ENCODE measurements around the gene CDH13. TPM values are rescaled to one million over a fixed set of nuclear protein-coding genes. Genes with fewer than 3 reads are reported as not detected.

Gene CDH13
- polyA plus RNA-seq, 2 of the 4 experiments (the other 2 are of a cell fraction) = not detected

- no peaks in the 10 kb centered on the region for H3K9me3 ChIP-seq
- no peak overlapping the region for H3K4me2 ChIP-seq
- FAIRE-seq = no peak
- H3K4me3 ChIP-seq = no peak overlapping the region
- TF ChIP-seq REST (IDR thresholded peaks at IDR 0.05) = no peak
- no peak for TF ChIP-seq BHLHE40 (IDR thresholded peaks at IDR 0.05; ENCODE audit: low read depth, low read length)
- TF ChIP-seq EHF (CRISPR knock-in tag; IDR thresholded peaks at IDR 0.05) = no peak
- no peak for DNase-seq (ENCODE audit: low read depth in 1 of 2, low spot score in 1 of 2)
- no peak for ATAC-seq
- H3K4me1 ChIP-seq = no peaks in the 10 kb centered on the region
- 1% methylated on average over 6 of the region's 6 CpGs for WGBS (ENCODE audit: missing lambda C conversion rate)
- CTCF ChIA-PET = no interaction called here
- POLR2A ChIA-PET = no interaction called here
- no peak overlapping the region for H3K27ac ChIP-seq
Observed at GRCh38 chr16:83722456-83723183, 1095.9 kb downstream of the CDH13 start.

GRCh38 chr16:83723244-83723643 lies 1096.5 kb downstream of the CDH13 start:
- Histone ChIP-seq H3K27ac (no peak overlapping the region), H3K4me3 (no peak overlapping the region), H3K4me1 (no peaks in the 10 kb centered on the region), H3K4me2 (no peak overlapping the region), H3K9me3 (no peaks in the 10 kb centered on the region)
- ATAC-seq (no peak), FAIRE-seq (no peak), DNase-seq (ENCODE audit: low read depth in 1 of 2, low spot score in 1 of 2) (no peak)
- 4% methylated on average over 3 of the region's 3 CpGs for WGBS (ENCODE audit: missing lambda C conversion rate)
- CTCF ChIA-PET = no interaction called here
- TF ChIP-seq KDM5A (IDR thresholded peaks at IDR 0.05) = no peak
- TF ChIP-seq RFX5 (IDR thresholded peaks at IDR 0.05) = no peak
- TF ChIP-seq E2F6 (IDR thresholded peaks at IDR 0.05; ENCODE audit: borderline replicate concordance, low read depth) = no peak
- TF ChIP-seq FOSB (CRISPR knock-in tag; IDR thresholded peaks at IDR 0.05) = no peak
- TF ChIP-seq HEYL (CRISPR knock-in tag; IDR thresholded peaks at IDR 0.05) = no peak
- TF ChIP-seq TP53 (CRISPR knock-in tag; IDR thresholded peaks at IDR 0.05) = no peak
- no peak for TF ChIP-seq RAD21 (conservative IDR thresholded peaks at IDR 0.05 in 1 of 2, IDR thresholded peaks at IDR 0.05 in 1 of 2)
- TF ChIP-seq NPAS2 (CRISPR knock-in tag; IDR thresholded peaks at IDR 0.05; ENCODE audit: borderline replicate concordance) = no peak
- POLR2A ChIA-PET = no interaction called here

GRCh38 chr16:83723901-83724300 lies 1097.1 kb downstream of the CDH13 start:
- FAIRE-seq (no peak), ATAC-seq (no peak), DNase-seq (ENCODE audit: low read depth in 1 of 2, low spot score in 1 of 2) (no peak)
- Histone ChIP-seq H3K9me3 (no peaks in the 10 kb centered on the region), H3K27ac (no peak overlapping the region), H3K4me3 (no peak overlapping the region), H3K4me2 (no peak overlapping the region), H3K4me1 (no peaks in the 10 kb centered on the region)
- POLR2A ChIA-PET = no interaction called here
- TF ChIP-seq ZFP36 (IDR thresholded peaks at IDR 0.05; ENCODE audit: borderline replicate concordance, partially characterized antibody) (no peak), BCL3 (IDR thresholded peaks at IDR 0.05) (no peak), RFX5 (IDR thresholded peaks at IDR 0.05) (no peak), KDM5A (IDR thresholded peaks at IDR 0.05) (no peak), MYC (IDR thresholded peaks at IDR 0.05; ENCODE audit: borderline replicate concordance, low read length) (no peak), NR3C1 (IDR thresholded peaks at IDR 0.05) (no peak), HOXB5 (CRISPR knock-in tag; IDR thresholded peaks at IDR 0.05) (no peak), POLR2A (IDR thresholded peaks at IDR 0.05; ENCODE audit: low read length) (no peak), RCOR1 (IDR thresholded peaks at IDR 0.05; ENCODE audit: low read depth, low read length) (no peak), HES2 (IDR thresholded peaks at IDR 0.05) (no peak), HEYL (CRISPR knock-in tag; IDR thresholded peaks at IDR 0.05) (no peak), MAZ (IDR thresholded peaks at IDR 0.05; ENCODE audit: borderline replicate concordance, low read depth, low read length) (no peak), CHD4 (IDR thresholded peaks at IDR 0.05; ENCODE audit: borderline replicate concordance) (no peak), ATOH8 (CRISPR knock-in tag; IDR thresholded peaks at IDR 0.05; ENCODE audit: low read depth) (no peak), ZSCAN20 (CRISPR knock-in tag; IDR thresholded peaks at IDR 0.05) (no peak)
- WGBS (ENCODE audit: missing lambda C conversion rate) = 36% methylated on average over 2 of the region's 2 CpGs
- CTCF ChIA-PET = no interaction called here
